BLaER1 (cell line): ENCODE results near the gene LGR4.
A peak's percentile ranks its signal among the peaks of the same experiment; 100 is the strongest.

Experiments used
- H3K27ac ChIP-seq: shearing (Covaris generic); formaldehyde crosslinking; 2 replicates; pipeline ENCODE4 v1.8.1; 2022
- H3K27me3 ChIP-seq: shearing (Covaris generic); formaldehyde crosslinking; 2 replicates; pipeline ENCODE4 v1.8.1; 2022
- H3K36me3 ChIP-seq: shearing (Covaris generic); formaldehyde crosslinking; 2 replicates; pipeline ENCODE4 v1.8.1; 2022
- H3K4me1 ChIP-seq: shearing (Covaris generic); formaldehyde crosslinking; 2 replicates; pipeline ENCODE4 v1.8.1; 2022
- H3K4me2 ChIP-seq: shearing (Covaris generic); formaldehyde crosslinking; 2 replicates; pipeline ENCODE4 v1.8.1; 2022
- H3K4me3 ChIP-seq: shearing (Covaris generic); formaldehyde crosslinking; 2 replicates; pipeline ENCODE4 v1.8.1; 2022
- H3K9ac ChIP-seq: shearing (Covaris generic); formaldehyde crosslinking; 2 replicates; pipeline ENCODE4 v1.8.1; 2022
- H3K9me3 ChIP-seq: shearing (Covaris generic); formaldehyde crosslinking; 2 replicates; pipeline ENCODE4 v1.8.1; 2022
- H4K20me1 ChIP-seq: shearing (Covaris generic); formaldehyde crosslinking; 2 replicates; pipeline ENCODE4 v1.8.1; 2022
- Cebpa-rat ChIP-seq: shearing (Covaris generic); IDR thresholded peaks from 2 replicates; pipeline ENCODE4 v1.8.1; 2022

LGR4 gene

GRCh38 chr11:27470826-27471588 lies 1.6 kb downstream of the LGR4 start:
- Histone ChIP-seq H3K4me2 (peak overlapping the region; percentile 96), H3K27ac (no peak overlapping the region)

GRCh38 chr11:27470166-27470565 lies 2.4 kb downstream of the LGR4 start:
- Histone ChIP-seq H3K27me3 (peaks cover 9% of the 10 kb centered on the region), H3K9me3 (no peaks in the 10 kb centered on the region), H3K4me1 (peaks cover 11% of the 10 kb centered on the region), H3K27ac (no peak overlapping the region), H3K4me3 (no peak overlapping the region), H3K36me3 (no peaks in the 10 kb centered on the region), H4K20me1 (no peaks in the 10 kb centered on the region), H3K9ac (no peak overlapping the region), H3K4me2 (peak overlapping the region; percentile 96; the same call in 1 of the 2 replicates)
- TF ChIP-seq Cebpa-rat: no peak

More at GRCh38 chr11:27470826-27471588, 1.6 kb downstream of the LGR4 start:
- Histone ChIP-seq H3K9ac (peak overlapping the region; percentile 60), H3K4me3 (peak overlapping the region; percentile 86), H4K20me1 (no peaks in the 10 kb centered on the region), H3K36me3 (no peaks in the 10 kb centered on the region), H3K9me3 (no peaks in the 10 kb centered on the region), H3K4me1 (peaks cover 11% of the 10 kb centered on the region), H3K27me3 (peaks cover 9% of the 10 kb centered on the region)
- TF ChIP-seq Cebpa-rat: no peak

DNA sequence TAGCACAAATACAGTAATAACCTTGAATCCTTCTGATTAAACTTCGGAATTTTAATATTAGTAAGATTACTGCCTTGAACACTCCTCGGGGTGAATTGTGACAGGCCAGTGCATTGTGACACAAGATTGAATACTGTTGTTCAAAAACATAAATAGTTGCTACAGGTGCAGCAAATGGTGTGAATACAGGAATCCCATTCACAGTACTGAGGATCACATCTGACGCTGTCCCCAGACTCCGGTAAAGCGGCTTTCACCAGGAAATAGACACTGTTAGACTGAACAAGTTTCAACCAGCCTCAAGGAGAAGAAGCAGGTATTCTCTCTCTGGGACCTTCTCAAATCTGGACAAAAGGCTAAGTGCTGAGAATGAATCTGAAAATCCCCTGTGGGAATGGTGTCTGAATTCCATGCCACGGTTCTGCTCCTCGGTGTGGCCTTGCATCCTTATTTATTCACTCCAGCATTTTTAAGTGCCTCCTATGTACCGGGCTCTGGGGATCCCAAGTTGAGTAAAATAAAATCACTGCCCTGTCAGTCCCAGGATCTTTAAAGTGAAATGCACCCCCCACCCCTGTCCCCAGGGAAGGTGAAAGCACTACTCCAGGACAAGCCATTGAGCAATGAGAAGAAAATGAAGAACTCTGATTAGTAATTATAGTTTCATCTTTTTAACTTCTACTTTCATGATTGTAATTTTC lies 3.4 kb downstream of the LGR4 start:
- peaks cover 9% of the 10 kb centered on the region for H3K27me3 ChIP-seq
- H3K27ac ChIP-seq: no peak overlapping the region
- peaks cover 11% of the 10 kb centered on the region for H3K4me1 ChIP-seq
- no peak overlapping the region for H3K9ac ChIP-seq
- H3K4me3 ChIP-seq: no peak overlapping the region
- no peaks in the 10 kb centered on the region for H4K20me1 ChIP-seq
- no peaks in the 10 kb centered on the region for H3K36me3 ChIP-seq
- no peak overlapping the region for H3K4me2 ChIP-seq
- TF ChIP-seq Cebpa-rat: no peak
- H3K9me3 ChIP-seq: no peaks in the 10 kb centered on the region

GRCh38 chr11:27468209-27468994 lies 4.2 kb downstream of the LGR4 start:
- Histone ChIP-seq H3K9me3 (no peaks in the 10 kb centered on the region), H4K20me1 (no peaks in the 10 kb centered on the region), H3K4me2 (no peak overlapping the region), H3K4me1 (peaks cover 11% of the 10 kb centered on the region), H3K27me3 (peaks cover 9% of the 10 kb centered on the region), H3K4me3 (no peak overlapping the region), H3K27ac (no peak overlapping the region), H3K9ac (no peak overlapping the region), H3K36me3 (no peaks in the 10 kb centered on the region)
- no peak for TF ChIP-seq Cebpa-rat

DNA sequence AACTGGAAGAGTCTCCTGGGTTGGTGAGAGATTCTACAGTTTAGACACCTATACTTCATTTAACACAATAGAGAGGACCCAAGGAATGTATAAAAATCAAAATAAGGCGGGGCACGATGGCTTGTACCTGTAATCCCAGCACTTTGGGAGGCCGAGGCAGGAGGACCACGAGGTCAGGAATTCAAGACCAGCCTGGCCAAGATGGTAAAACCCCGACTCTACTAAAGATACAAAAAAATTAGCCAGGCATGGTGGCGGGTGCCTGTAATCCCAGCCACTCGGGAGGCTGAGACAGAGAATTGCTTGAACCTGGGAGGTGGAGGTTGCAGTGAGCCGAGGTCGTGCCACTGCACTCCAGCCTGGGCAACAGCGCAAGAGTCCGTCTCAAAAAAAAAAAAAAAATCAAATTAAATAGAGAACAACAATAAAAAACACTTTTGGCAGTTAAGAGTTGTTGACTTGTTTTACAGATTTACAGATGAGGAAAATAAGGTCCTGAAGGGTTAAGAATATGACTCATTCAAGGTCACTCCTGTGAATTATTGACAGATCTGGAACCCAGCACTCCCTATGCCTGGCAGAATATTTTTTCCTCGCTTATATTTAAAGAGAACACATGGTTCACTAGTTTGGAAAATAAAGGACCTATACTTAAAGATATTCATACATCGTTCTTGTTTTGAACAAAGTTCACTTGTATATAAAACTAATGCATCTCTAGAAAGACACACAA lies 5.2 kb downstream of the LGR4 start:
- Histone ChIP-seq H4K20me1 (no peaks in the 10 kb centered on the region), H3K36me3 (no peaks in the 10 kb centered on the region), H3K9me3 (no peaks in the 10 kb centered on the region), H3K9ac (no peak overlapping the region), H3K4me1 (peaks cover 11% of the 10 kb centered on the region), H3K4me3 (no peak overlapping the region), H3K27me3 (peaks cover 9% of the 10 kb centered on the region), H3K4me2 (no peak overlapping the region), H3K27ac (no peak overlapping the region)
- TF ChIP-seq Cebpa-rat: no peak

DNA sequence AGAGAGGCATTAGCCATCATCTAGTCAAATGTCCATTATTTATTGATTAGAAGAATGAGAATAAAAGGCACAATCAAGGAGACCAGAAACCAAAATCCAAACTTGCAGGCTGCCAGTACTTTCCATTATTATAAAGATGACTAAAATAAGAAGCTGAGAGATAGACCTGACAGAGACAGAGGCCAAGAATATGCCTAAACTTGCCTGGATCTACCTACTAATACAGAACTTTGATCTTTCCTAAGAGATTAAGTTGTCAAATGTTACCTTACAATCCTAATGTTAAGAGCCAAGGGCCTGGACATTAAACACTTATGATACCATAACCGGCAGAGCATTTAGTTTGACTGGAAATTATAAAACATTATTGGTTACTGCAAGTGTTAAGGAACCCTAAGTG lies 6.2 kb downstream of the LGR4 start:
- Histone ChIP-seq H3K27me3 (peaks cover 8% of the 10 kb centered on the region), H3K4me1 (peaks cover 9% of the 10 kb centered on the region), H3K9me3 (no peaks in the 10 kb centered on the region), H4K20me1 (no peaks in the 10 kb centered on the region), H3K4me3 (no peak overlapping the region), H3K27ac (no peak overlapping the region), H3K36me3 (no peaks in the 10 kb centered on the region), H3K4me2 (no peak overlapping the region), H3K9ac (no peak overlapping the region)
- no peak for TF ChIP-seq Cebpa-rat

- Histone ChIP-seq H3K4me2 (no peak overlapping the region), H3K27me3 (peaks cover under 1% of the 10 kb centered on the region; the same call in 1 of the 2 replicates), H3K9ac (no peak overlapping the region), H3K9me3 (no peaks in the 10 kb centered on the region), H3K27ac (no peak overlapping the region), H3K4me1 (peaks cover 2% of the 10 kb centered on the region), H3K36me3 (no peaks in the 10 kb centered on the region), H4K20me1 (no peaks in the 10 kb centered on the region), H3K4me3 (no peak overlapping the region)
- TF ChIP-seq Cebpa-rat: no peak
Measured at GRCh38 chr11:27465629-27466028, 7.0 kb downstream of the LGR4 start.

DNA sequence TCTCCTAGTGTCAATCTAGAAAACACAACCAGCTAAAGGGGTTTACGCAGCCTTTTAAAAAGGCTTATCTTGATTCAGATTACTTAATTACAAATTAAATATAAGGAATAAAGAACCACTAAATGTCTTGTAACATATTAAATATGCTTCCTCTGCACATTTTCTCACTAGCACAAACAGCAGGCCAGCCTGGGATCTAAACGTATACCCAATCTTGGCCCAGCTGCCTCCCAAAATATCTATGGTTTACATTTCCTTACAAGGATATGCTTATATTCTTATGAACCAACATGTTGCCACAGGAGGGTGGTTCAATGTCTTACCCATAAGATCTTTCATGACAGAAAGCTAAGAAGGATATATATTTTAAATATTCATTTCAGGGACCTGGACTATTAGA lies 7.7 kb downstream of the LGR4 start:
- Histone ChIP-seq H3K4me2 (no peak overlapping the region), H3K27ac (no peak overlapping the region), H3K27me3 (no peaks in the 10 kb centered on the region), H3K4me1 (peaks cover 7% of the 10 kb centered on the region; the same call in 1 of the 2 replicates), H3K9ac (no peak overlapping the region), H3K36me3 (no peaks in the 10 kb centered on the region), H3K9me3 (no peaks in the 10 kb centered on the region), H3K4me3 (no peak overlapping the region), H4K20me1 (no peaks in the 10 kb centered on the region)
- no peak for TF ChIP-seq Cebpa-rat

DNA sequence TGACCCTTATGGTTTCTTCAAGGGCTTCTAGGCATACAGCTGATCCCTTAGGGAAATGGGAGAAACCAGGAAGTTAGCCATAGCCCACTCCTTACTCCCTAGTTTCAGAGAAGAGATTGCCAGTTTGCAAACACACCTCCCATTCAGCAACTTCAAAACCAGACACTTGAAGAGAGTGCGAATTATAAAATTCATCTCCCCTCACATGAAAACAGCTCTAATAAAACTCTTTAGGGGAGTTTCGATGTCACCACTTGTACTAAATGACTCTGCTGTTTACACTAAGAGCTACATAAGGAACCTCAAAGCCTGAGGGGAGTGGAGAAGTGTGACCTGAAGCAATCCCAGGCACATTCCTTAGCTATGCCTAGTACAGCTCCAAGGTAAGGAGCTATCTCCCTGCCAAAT lies 8.3 kb downstream of the LGR4 start:
- Histone ChIP-seq H3K36me3 (no peaks in the 10 kb centered on the region), H3K4me1 (peaks cover 7% of the 10 kb centered on the region; the same call in 1 of the 2 replicates), H3K9me3 (no peaks in the 10 kb centered on the region), H4K20me1 (no peaks in the 10 kb centered on the region), H3K4me3 (no peak overlapping the region), H3K9ac (no peak overlapping the region), H3K27ac (no peak overlapping the region), H3K4me2 (no peak overlapping the region), H3K27me3 (no peaks in the 10 kb centered on the region)
- TF ChIP-seq Cebpa-rat: no peak
